Keratinocyte (primary cell): Measurements from ENCODE around the gene GOLGA5.

Experiments used
- EZH2 ChIP-seq: IDR thresholded peaks from one replicate; pipeline ENCODE4 v1.6.1; 2012; ENCODE audit warnings: inconsistent platforms, mild to moderate bottlenecking, low read length, moderate library complexity
- TF ChIP-seq, protein P1 (sequence below), 3 experiments: IDR thresholded peaks in 1 of 3; conservative IDR thresholded peaks in 1 of 3; optimal IDR thresholded peaks in 1 of 3; 2 replicates in 2 of 3; 3 replicates in 1 of 3; pipeline versions ENCODE3 to v1.5.1; 2011; ENCODE audit warnings: low read length in 3 of 3, mild to moderate bottlenecking in 3 of 3, moderate library complexity in 2 of 3, control low read depth in 1 of 3, inconsistent platforms in 1 of 3; ENCODE audit not compliant: insufficient read depth in 2 of 3; ENCODE audit errors: extremely low read depth in 1 of 3

- TF ChIP-seq, protein P1, sequence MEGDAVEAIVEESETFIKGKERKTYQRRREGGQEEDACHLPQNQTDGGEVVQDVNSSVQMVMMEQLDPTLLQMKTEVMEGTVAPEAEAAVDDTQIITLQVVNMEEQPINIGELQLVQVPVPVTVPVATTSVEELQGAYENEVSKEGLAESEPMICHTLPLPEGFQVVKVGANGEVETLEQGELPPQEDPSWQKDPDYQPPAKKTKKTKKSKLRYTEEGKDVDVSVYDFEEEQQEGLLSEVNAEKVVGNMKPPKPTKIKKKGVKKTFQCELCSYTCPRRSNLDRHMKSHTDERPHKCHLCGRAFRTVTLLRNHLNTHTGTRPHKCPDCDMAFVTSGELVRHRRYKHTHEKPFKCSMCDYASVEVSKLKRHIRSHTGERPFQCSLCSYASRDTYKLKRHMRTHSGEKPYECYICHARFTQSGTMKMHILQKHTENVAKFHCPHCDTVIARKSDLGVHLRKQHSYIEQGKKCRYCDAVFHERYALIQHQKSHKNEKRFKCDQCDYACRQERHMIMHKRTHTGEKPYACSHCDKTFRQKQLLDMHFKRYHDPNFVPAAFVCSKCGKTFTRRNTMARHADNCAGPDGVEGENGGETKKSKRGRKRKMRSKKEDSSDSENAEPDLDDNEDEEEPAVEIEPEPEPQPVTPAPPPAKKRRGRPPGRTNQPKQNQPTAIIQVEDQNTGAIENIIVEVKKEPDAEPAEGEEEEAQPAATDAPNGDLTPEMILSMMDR (optimal IDR thresholded peaks at IDR 0.05 in 1 of 3, IDR thresholded peaks at IDR 0.05 in 1 of 3, conservative IDR thresholded peaks at IDR 0.05 in 1 of 3; ENCODE audit: extremely low read depth in 1 of 3, insufficient read depth in 2 of 3, low read length in 3 of 3), result no peak
- TF ChIP-seq EZH2, result no peak
Measured at GRCh38 chr14:92747701-92748258, 46.3 kb upstream of the GOLGA5 start.
